ENCODE data around the gene CEBPG. TPM values are rescaled to one million over a fixed set of nuclear protein-coding genes. Genes with fewer than 3 reads are reported as not detected.

CEBPG gene
- total and polyA plus RNA-seq, 2 donors: 16.8 to 21.0 TPM

GRCh38 chr19:33394723-33395560 is 21.4 kb downstream of the CEBPG start:
- Histone ChIP-seq H3K27ac (ENCODE audit: low read depth in 1 of 2, low read length in 1 of 2) (no peak overlapping the region), H3K4me3 (ENCODE audit: low read length in 2 of 2) (no peak overlapping the region), H3K9me3 (ENCODE audit: control insufficient read depth in 2 of 2, insufficient read depth in 1 of 2, low read length in 1 of 2) (no peaks in the 10 kb centered on the region), H3K4me1 (ENCODE audit: control insufficient read depth in 2 of 2, insufficient read depth in 2 of 2, low read length in 2 of 2) (no peaks in the 10 kb centered on the region), H3K36me3 (ENCODE audit: control insufficient read depth in 2 of 2, insufficient read depth in 2 of 2, low read length in 1 of 2) (peaks cover 0 to 6% of the 10 kb centered on the region in 2 donors), H3K27me3 (ENCODE audit: control insufficient read depth in 2 of 2, insufficient read depth in 1 of 2, low read length in 1 of 2) (no peaks in the 10 kb centered on the region)
- no peak for DNase-seq (ENCODE audit: low read depth in 6 of 9, low spot score in 9 of 9)
- 96% methylated on average over 19 of the region's 19 CpGs for WGBS

DNA sequence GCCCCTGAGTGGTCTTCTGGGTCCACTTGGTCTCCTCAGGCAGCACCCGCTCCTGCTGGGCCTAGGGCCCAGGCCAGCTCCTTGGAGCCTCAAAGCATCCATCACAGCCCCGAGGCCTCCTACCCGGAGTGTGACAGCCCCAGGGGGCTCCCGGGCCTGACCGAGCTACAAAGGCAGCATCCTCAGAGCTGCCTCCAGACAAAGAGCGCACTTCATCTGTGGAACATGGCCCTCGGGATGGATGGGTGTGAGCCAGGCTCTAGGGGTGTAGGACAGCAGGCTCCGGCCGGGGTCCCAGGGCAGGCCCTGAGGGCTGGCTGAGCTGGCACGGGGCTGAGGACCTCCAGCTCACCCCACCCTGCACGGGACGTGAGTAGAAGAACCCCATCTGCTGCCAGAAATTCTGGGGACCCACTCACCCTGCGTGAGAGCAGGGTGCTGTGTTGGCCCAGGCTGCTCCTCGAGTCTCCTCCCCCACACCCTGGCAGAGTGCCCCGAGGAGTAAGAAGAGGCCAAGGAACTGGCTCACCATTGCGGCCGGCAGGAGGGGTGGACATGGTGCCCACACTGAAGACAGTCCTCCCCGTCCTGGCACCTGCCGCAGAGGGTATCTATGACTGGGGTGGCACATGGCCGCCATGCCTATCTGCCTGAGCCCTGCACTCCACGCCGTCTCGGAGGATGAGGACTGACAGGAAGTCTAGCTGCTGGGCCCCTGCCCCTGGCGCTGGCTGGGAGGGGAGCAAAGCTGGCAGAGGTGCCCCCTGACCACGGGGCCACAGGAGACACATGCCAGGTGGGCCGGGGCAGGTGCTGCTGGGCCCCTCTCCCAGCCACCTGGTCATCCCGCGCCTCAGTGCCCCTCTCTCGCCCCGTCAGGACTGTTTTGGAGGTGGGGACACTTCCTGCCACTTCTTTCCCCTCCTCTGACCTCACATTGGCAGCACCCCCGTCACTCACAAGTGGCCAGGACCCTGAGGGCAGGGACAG is 22.3 kb downstream of the CEBPG start:
- Histone ChIP-seq H3K36me3 (ENCODE audit: control insufficient read depth in 2 of 2, insufficient read depth in 2 of 2, low read length in 1 of 2) (peaks cover 0 to 4% of the 10 kb centered on the region in 2 donors), H3K4me1 (ENCODE audit: control insufficient read depth in 2 of 2, insufficient read depth in 2 of 2, low read length in 2 of 2) (no peaks in the 10 kb centered on the region), H3K4me3 (ENCODE audit: low read length in 2 of 2) (no peak overlapping the region), H3K27me3 (ENCODE audit: control insufficient read depth in 2 of 2, insufficient read depth in 1 of 2, low read length in 1 of 2) (no peaks in the 10 kb centered on the region), H3K9me3 (ENCODE audit: control insufficient read depth in 2 of 2, insufficient read depth in 1 of 2, low read length in 1 of 2) (no peaks in the 10 kb centered on the region), H3K27ac (ENCODE audit: low read depth in 1 of 2, low read length in 1 of 2) (no peak overlapping the region)
- no peak for DNase-seq (ENCODE audit: low read depth in 6 of 9, low spot score in 9 of 9)
- WGBS: 93% methylated on average over 31 of the region's 31 CpGs

GRCh38 chr19:33396701-33397535 is 23.4 kb downstream of the CEBPG start:
- H3K4me3 ChIP-seq (ENCODE audit: low read length in 2 of 2): no peak overlapping the region
- WGBS: 92% methylated on average over 30 of the region's 30 CpGs
- DNase-seq (ENCODE audit: low read depth in 6 of 9, low spot score in 9 of 9): no peak
- H3K36me3 ChIP-seq (ENCODE audit: control insufficient read depth in 2 of 2, insufficient read depth in 2 of 2, low read length in 1 of 2): no peaks in the 10 kb centered on the region
- no peaks in the 10 kb centered on the region for H3K27me3 ChIP-seq (ENCODE audit: control insufficient read depth in 2 of 2, insufficient read depth in 1 of 2, low read length in 1 of 2)
- H3K27ac ChIP-seq (ENCODE audit: low read depth in 1 of 2, low read length in 1 of 2): no peak overlapping the region
- H3K9me3 ChIP-seq (ENCODE audit: control insufficient read depth in 2 of 2, insufficient read depth in 1 of 2, low read length in 1 of 2): no peaks in the 10 kb centered on the region
- no peaks in the 10 kb centered on the region for H3K4me1 ChIP-seq (ENCODE audit: control insufficient read depth in 2 of 2, insufficient read depth in 2 of 2, low read length in 2 of 2)

GRCh38 chr19:33397536-33398360 is 24.2 kb downstream of the CEBPG start:
- Histone ChIP-seq H3K36me3 (ENCODE audit: control insufficient read depth in 2 of 2, insufficient read depth in 2 of 2, low read length in 1 of 2) (no peaks in the 10 kb centered on the region), H3K9me3 (ENCODE audit: control insufficient read depth in 2 of 2, insufficient read depth in 1 of 2, low read length in 1 of 2) (no peaks in the 10 kb centered on the region), H3K4me3 (ENCODE audit: low read length in 2 of 2) (no peak overlapping the region), H3K27me3 (ENCODE audit: control insufficient read depth in 2 of 2, insufficient read depth in 1 of 2, low read length in 1 of 2) (no peaks in the 10 kb centered on the region), H3K27ac (ENCODE audit: low read depth in 1 of 2, low read length in 1 of 2) (no peak overlapping the region), H3K4me1 (ENCODE audit: control insufficient read depth in 2 of 2, insufficient read depth in 2 of 2, low read length in 2 of 2) (no peaks in the 10 kb centered on the region)
- WGBS: 88% methylated on average over 15 of the region's 15 CpGs
- DNase-seq (ENCODE audit: low read depth in 6 of 9, low spot score in 9 of 9): no peak

GRCh38 chr19:33398361-33399060 is 25.0 kb downstream of the CEBPG start:
- no peaks in the 10 kb centered on the region for H3K36me3 ChIP-seq (ENCODE audit: control insufficient read depth in 2 of 2, insufficient read depth in 2 of 2, low read length in 1 of 2)
- no peak overlapping the region for H3K4me3 ChIP-seq (ENCODE audit: low read length in 2 of 2)
- no peak overlapping the region for H3K27ac ChIP-seq (ENCODE audit: low read depth in 1 of 2, low read length in 1 of 2)
- no peaks in the 10 kb centered on the region for H3K9me3 ChIP-seq (ENCODE audit: control insufficient read depth in 2 of 2, insufficient read depth in 1 of 2, low read length in 1 of 2)
- H3K4me1 ChIP-seq (ENCODE audit: control insufficient read depth in 2 of 2, insufficient read depth in 2 of 2, low read length in 2 of 2): no peaks in the 10 kb centered on the region
- no peak for DNase-seq (ENCODE audit: low read depth in 6 of 9, low spot score in 9 of 9)
- no peaks in the 10 kb centered on the region for H3K27me3 ChIP-seq (ENCODE audit: control insufficient read depth in 2 of 2, insufficient read depth in 1 of 2, low read length in 1 of 2)
- 97% methylated on average over 19 of the region's 19 CpGs for WGBS

DNA sequence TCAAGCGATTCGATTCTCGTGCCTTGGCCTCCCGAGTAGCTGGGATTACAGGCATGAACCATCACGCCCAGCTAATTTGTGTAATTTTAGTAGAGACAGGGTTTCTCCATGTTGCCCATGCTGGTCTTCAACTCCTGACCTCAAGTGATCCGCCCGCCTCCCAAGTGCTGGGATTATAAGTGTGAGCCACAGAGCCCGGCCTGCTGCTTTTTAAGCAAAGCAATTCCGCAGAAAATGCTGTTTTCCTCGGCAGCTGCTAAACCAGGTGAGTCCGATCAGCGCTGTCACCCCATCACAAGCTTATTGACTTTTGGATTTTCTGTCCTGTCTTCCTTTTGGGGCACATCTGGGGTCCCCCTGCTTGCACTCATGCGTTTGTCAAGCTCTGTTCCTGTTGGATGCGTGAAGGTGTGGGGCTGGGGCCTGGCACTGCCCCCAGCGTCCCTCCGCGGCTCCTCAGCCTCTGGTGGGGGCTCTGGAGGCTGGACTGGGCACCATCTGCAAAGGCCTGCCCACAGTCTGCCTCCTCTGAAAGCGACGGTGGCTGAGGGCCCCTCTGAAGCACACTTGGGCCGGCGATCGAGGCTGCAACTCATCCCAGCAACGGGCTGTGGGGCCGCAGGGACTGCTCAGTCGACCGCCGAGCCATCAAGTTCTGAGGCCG is 25.7 kb downstream of the CEBPG start:
- 97% methylated on average over 28 of the region's 28 CpGs for WGBS
- Histone ChIP-seq H3K4me1 (ENCODE audit: control insufficient read depth in 2 of 2, insufficient read depth in 2 of 2, low read length in 2 of 2) (no peaks in the 10 kb centered on the region), H3K27ac (ENCODE audit: low read depth in 1 of 2, low read length in 1 of 2) (no peak overlapping the region), H3K4me3 (ENCODE audit: low read length in 2 of 2) (no peak overlapping the region), H3K27me3 (ENCODE audit: control insufficient read depth in 2 of 2, insufficient read depth in 1 of 2, low read length in 1 of 2) (no peaks in the 10 kb centered on the region), H3K36me3 (ENCODE audit: control insufficient read depth in 2 of 2, insufficient read depth in 2 of 2, low read length in 1 of 2) (no peaks in the 10 kb centered on the region), H3K9me3 (ENCODE audit: control insufficient read depth in 2 of 2, insufficient read depth in 1 of 2, low read length in 1 of 2) (no peaks in the 10 kb centered on the region)
- no peak for DNase-seq (ENCODE audit: low read depth in 6 of 9, low spot score in 9 of 9)

- Histone ChIP-seq H3K9me3 (ENCODE audit: control insufficient read depth in 2 of 2, insufficient read depth in 1 of 2, low read length in 1 of 2) (no peaks in the 10 kb centered on the region), H3K4me3 (ENCODE audit: low read length in 2 of 2) (no peak overlapping the region), H3K27me3 (ENCODE audit: control insufficient read depth in 2 of 2, insufficient read depth in 1 of 2, low read length in 1 of 2) (no peaks in the 10 kb centered on the region), H3K27ac (ENCODE audit: low read depth in 1 of 2, low read length in 1 of 2) (no peak overlapping the region), H3K36me3 (ENCODE audit: control insufficient read depth in 2 of 2, insufficient read depth in 2 of 2, low read length in 1 of 2) (no peaks in the 10 kb centered on the region), H3K4me1 (ENCODE audit: control insufficient read depth in 2 of 2, insufficient read depth in 2 of 2, low read length in 2 of 2) (no peaks in the 10 kb centered on the region)
- WGBS: 91% methylated on average over 22 of the region's 22 CpGs
- no peak for DNase-seq (ENCODE audit: low read depth in 6 of 9, low spot score in 9 of 9)
These were observed 26.5 kb downstream of the CEBPG start for GRCh38 chr19:33399745-33400681.

Measured in thymus (tissue), 11 donors.